Hepatocyte (in vitro differentiated cells): ENCODE results near the gene SP1. TPM values are rescaled to one million over a fixed set of nuclear protein-coding genes. Genes with fewer than 3 reads are reported as not detected.

Source experiments
- DNase-seq: peaks from one replicate; pipeline ENCODE4 v3.0.0-alpha.2; 2016; ENCODE audit warnings: low spot score
- H2AFZ ChIP-seq: fragments of 200-600 bp; sonication (generic); 2 replicates; pipeline ENCODE4 v1.6.0; 2016; ENCODE audit warnings: antibody characterized with exemption, mild to moderate bottlenecking
- H3K27ac ChIP-seq: fragments of 200-600 bp; sonication (generic); 2 replicates; pipeline ENCODE4 v1.5.1; 2016; ENCODE audit warnings: mild to moderate bottlenecking
- H3K27me3 ChIP-seq: fragments of 200-600 bp; sonication (generic); 2 replicates; pipeline ENCODE4 v1.6.1; 2016
- H3K36me3 ChIP-seq: fragments of 200-600 bp; sonication (generic); replicated peaks from 2 replicates; pipeline ENCODE4 v1.5.1; 2016; ENCODE audit warnings: low read depth; ENCODE audit not compliant: insufficient read depth
- H3K4me1 ChIP-seq: fragments of 200-600 bp; sonication (generic); 2 replicates; pipeline ENCODE4 v1.5.1; 2016; ENCODE audit warnings: mild to moderate bottlenecking, moderate library complexity; ENCODE audit not compliant: insufficient read depth
- H3K4me2 ChIP-seq: fragments of 200-600 bp; sonication (generic); 2 replicates; pipeline ENCODE4 v1.6.0; 2016
- H3K4me3 ChIP-seq: fragments of 200-600 bp; sonication (generic); 2 replicates; pipeline ENCODE4 v1.5.1; 2016; ENCODE audit warnings: mild to moderate bottlenecking
- H3K79me2 ChIP-seq: fragments of 200-600 bp; sonication (generic); 2 replicates; pipeline ENCODE4 v1.6.0; 2017; ENCODE audit warnings: mild to moderate bottlenecking
- H3K9me2 ChIP-seq: fragments of 200-600 bp; sonication (generic); replicated peaks from 2 replicates; pipeline ENCODE4 v1.6.0; 2017; ENCODE audit warnings: mild to moderate bottlenecking; ENCODE audit not compliant: insufficient read depth
- H3K9me3 ChIP-seq: fragments of 200-600 bp; sonication (generic); 2 replicates; pipeline ENCODE4 v1.5.1; 2016; ENCODE audit warnings: low read depth, mild to moderate bottlenecking
- H4K20me1 ChIP-seq: fragments of 200-600 bp; sonication (generic); 2 replicates; pipeline ENCODE4 v1.6.0; 2016; ENCODE audit warnings: mild to moderate bottlenecking; ENCODE audit not compliant: insufficient read depth, poor library complexity, severe bottlenecking
- EZH2 ChIP-seq: fragments of 200-600 bp; sonication (generic); IDR thresholded peaks from 2 replicates; pipeline ENCODE4 v1.6.1; 2016; ENCODE audit warnings: antibody characterized with exemption, mild to moderate bottlenecking, borderline replicate concordance
- EZH2phosphoT487 ChIP-seq: fragments of 200-600 bp; sonication (generic); IDR thresholded peaks from one replicate; pipeline ENCODE4 v1.6.1; 2018; ENCODE audit warnings: antibody characterized with exemption, mild to moderate bottlenecking, low read depth, moderate library complexity; ENCODE audit not compliant: unreplicated experiment, severe bottlenecking
- WGBS: methylation state at CpG from one replicate; pipeline ENCODE4 v1.1.6; 2016; ENCODE audit warnings: low lambda C conversion rate; ENCODE audit errors: missing lambda C conversion rate; 5-methylcytosine and 5-hydroxymethylcytosine counted together
- polyA plus RNA-seq: library from polyadenylated mRNA; unstranded; fragments of >200 nt; fragmentation: Nextera tagmentation; extraction: Ambion mirVana; gene quantifications from 2 replicates; pipeline ENCODE4 v1.2.1, GENCODE V29; 2016
- total RNA-seq: library from RNA; depleted of rRNA; stranded (reverse); fragments of >200 nt; gene quantifications from 2 replicates; pipeline ENCODE4 v1.2.3, GENCODE V29; 2014
- TF ChIP-seq, protein P1 (sequence below): fragments of 200-600 bp; sonication (generic); IDR thresholded peaks from 2 replicates; pipeline ENCODE4 v1.5.1; 2016; ENCODE audit warnings: antibody characterized with exemption, mild to moderate bottlenecking; ENCODE audit not compliant: poor library complexity

SP1 gene
- total and polyA plus RNA-seq, 2 experiments from 2014 or later, result 12.8 to 48.0 TPM

DNA sequence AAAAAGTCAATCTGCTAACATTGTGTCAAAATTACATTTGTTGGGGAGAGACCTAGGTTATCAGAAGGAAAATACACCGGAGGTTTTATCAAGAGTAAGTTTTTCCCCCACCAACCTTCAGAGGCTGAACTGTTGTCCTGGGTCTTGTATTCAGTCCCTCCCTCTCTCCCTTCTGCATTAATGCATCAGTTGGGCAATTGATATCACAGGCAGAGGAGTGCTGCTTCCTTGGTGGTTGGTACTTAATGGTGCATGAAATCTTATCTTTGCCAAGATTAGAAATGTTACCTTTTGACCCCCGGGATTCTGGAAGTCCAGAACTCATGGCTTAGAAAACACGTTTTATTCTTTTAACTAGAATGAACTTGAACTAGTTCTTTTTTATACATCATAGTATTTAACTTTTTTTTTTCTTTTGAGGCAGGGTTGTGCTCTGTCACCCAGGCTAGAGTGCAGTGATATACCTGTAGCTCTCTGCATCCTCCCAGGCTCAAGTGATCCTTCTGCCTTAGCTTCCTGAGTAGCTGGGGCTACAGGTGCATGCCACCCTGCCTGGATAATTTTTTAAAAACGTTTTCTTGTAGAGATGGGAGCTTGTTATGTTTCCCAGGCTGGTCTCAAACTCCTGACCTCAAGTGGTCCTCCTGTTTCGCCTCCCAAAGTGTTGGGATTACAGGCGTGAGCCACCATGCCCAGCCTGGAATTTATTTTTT lies 76.8 kb downstream of the SP1 start:
- H4K20me1 ChIP-seq, result peaks cover 90% of the 10 kb centered on the region

DNA sequence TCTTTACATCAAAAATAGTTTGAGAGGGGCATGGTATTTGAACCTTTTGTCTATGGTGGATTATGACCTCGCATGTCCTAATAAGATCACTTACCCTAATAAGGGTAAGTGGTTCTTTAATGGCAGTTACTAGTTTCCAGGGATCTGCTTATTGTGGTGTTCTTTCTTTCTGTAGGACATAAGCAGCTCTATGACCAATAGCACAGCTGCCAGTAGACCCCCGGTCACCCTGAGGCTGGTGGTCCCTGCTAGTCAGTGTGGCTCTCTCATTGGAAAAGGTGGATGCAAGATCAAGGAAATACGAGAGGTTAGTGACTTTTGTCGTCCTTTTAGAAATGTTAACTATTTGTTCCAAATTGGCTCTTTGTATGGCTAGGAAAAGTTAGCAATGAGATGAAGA lies 79.1 kb downstream of the SP1 start:
- peaks cover 98% of the 10 kb centered on the region for H4K20me1 ChIP-seq
- peaks cover 100% of the 10 kb centered on the region for H3K79me2 ChIP-seq
- H3K9me2 ChIP-seq, result no peaks in the 10 kb centered on the region
- TF ChIP-seq EZH2phosphoT487 (no peak), EZH2 (no peak)
- TF ChIP-seq, protein P1, sequence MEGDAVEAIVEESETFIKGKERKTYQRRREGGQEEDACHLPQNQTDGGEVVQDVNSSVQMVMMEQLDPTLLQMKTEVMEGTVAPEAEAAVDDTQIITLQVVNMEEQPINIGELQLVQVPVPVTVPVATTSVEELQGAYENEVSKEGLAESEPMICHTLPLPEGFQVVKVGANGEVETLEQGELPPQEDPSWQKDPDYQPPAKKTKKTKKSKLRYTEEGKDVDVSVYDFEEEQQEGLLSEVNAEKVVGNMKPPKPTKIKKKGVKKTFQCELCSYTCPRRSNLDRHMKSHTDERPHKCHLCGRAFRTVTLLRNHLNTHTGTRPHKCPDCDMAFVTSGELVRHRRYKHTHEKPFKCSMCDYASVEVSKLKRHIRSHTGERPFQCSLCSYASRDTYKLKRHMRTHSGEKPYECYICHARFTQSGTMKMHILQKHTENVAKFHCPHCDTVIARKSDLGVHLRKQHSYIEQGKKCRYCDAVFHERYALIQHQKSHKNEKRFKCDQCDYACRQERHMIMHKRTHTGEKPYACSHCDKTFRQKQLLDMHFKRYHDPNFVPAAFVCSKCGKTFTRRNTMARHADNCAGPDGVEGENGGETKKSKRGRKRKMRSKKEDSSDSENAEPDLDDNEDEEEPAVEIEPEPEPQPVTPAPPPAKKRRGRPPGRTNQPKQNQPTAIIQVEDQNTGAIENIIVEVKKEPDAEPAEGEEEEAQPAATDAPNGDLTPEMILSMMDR, result no peak
- H3K4me3 ChIP-seq, result no peak overlapping the region
- no peaks in the 10 kb centered on the region for H3K36me3 ChIP-seq
- no peak overlapping the region for H2AFZ ChIP-seq
- H3K27ac ChIP-seq, result no peak overlapping the region
- H3K4me2 ChIP-seq, result no peak overlapping the region
- no peaks in the 10 kb centered on the region for H3K9me3 ChIP-seq
- no peaks in the 10 kb centered on the region for H3K27me3 ChIP-seq
- DNase-seq, result no peak
- H3K4me1 ChIP-seq, result peaks cover 8% of the 10 kb centered on the region
- WGBS, result 88% methylated on average over 4 of the region's 4 CpGs

More for the DNA sequence above, 76.8 kb downstream of the SP1 start:
- Histone ChIP-seq H3K9me3 (no peaks in the 10 kb centered on the region), H3K4me3 (no peak overlapping the region), H3K27ac (no peak overlapping the region), H3K4me2 (no peak overlapping the region), H3K4me1 (peaks cover 11% of the 10 kb centered on the region), H2AFZ (no peak overlapping the region), H3K9me2 (no peaks in the 10 kb centered on the region), H3K36me3 (no peaks in the 10 kb centered on the region), H3K27me3 (no peaks in the 10 kb centered on the region), H3K79me2 (peaks cover 92% of the 10 kb centered on the region)
- 71% methylated on average over 6 of the region's 6 CpGs for WGBS
- no peak for TF ChIP-seq EZH2phosphoT487
- DNase-seq, result no peak

DNA sequence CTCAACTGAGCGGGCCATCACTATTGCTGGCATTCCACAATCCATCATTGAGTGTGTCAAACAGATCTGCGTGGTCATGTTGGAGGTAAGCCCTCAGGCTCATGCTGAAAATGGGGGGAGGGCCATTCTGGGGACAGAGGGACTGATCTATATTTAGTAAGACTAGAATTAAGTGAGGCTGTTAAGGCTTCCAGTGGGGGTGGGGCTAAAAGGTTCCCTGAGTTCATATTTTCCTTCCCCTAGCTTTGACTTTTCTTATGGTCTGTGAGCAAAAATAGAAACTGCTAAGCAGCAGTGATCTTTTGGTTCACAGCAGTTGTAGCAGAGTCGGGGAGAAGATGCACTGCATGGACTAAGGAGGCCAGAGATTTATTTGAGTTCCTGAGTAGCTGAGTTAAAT lies 81.1 kb downstream of the SP1 start:
- DNase-seq, result no peak
- no peaks in the 10 kb centered on the region for H3K9me2 ChIP-seq
- H4K20me1 ChIP-seq, result peaks cover 98% of the 10 kb centered on the region
- peaks cover 99% of the 10 kb centered on the region for H3K79me2 ChIP-seq
- H3K4me1 ChIP-seq, result no peaks in the 10 kb centered on the region
- no peaks in the 10 kb centered on the region for H3K9me3 ChIP-seq
- TF ChIP-seq EZH2, result no peak
- TF ChIP-seq EZH2phosphoT487, result no peak
- TF ChIP-seq, protein P1, result no peak
- no peaks in the 10 kb centered on the region for H3K27me3 ChIP-seq
- no peak overlapping the region for H3K27ac ChIP-seq
- no peaks in the 10 kb centered on the region for H3K36me3 ChIP-seq
- 94% methylated on average over 3 of the region's 3 CpGs for WGBS
- H2AFZ ChIP-seq, result no peak overlapping the region
- no peak overlapping the region for H3K4me2 ChIP-seq
- H3K4me3 ChIP-seq, result no peak overlapping the region

DNA sequence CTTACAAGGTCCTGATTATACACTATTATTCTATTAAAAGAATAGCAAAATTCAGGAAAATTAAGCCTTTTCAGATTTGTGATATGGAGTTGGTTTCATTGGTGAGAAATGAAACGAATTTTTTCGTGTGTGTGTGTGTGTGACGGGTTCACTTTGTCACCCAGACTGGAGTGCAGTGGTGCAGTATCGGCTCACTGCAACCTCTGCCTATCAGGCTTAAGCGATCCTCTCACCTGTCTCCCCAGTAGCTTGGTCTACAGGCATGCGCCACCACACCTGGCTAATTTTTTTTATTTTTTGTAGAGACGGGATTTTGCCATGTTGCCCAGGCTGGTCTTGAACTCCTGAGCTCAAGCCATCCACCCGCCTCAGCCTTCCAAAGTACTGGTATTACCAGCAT lies 81.6 kb downstream of the SP1 start:
- H3K27me3 ChIP-seq, result no peaks in the 10 kb centered on the region
- DNase-seq, result no peak
- H3K4me2 ChIP-seq, result no peak overlapping the region
- no peak overlapping the region for H3K27ac ChIP-seq
- 95% methylated on average over 8 of the region's 8 CpGs for WGBS
- TF ChIP-seq, protein P1, result no peak
- TF ChIP-seq EZH2 (no peak), EZH2phosphoT487 (no peak)
- no peak overlapping the region for H2AFZ ChIP-seq
- H4K20me1 ChIP-seq, result peaks cover 98% of the 10 kb centered on the region
- H3K36me3 ChIP-seq, result no peaks in the 10 kb centered on the region
- H3K9me3 ChIP-seq, result no peaks in the 10 kb centered on the region
- H3K4me3 ChIP-seq, result no peak overlapping the region
- H3K4me1 ChIP-seq, result no peaks in the 10 kb centered on the region
- peaks cover 99% of the 10 kb centered on the region for H3K79me2 ChIP-seq
- H3K9me2 ChIP-seq, result no peaks in the 10 kb centered on the region
